Loucy (cell line): ENCODE data around the gene CCDC85C.

ENCODE experiments used
- EZH2phosphoT487 ChIP-seq: fragments of 200-600 bp; IDR thresholded peaks from 2 replicates; pipeline ENCODE4 v1.6.1; 2018; ENCODE audit warnings: antibody characterized with exemption, mild to moderate bottlenecking, moderate library complexity, borderline replicate concordance
- TF ChIP-seq, protein P1 (sequence below): fragments of 200-600 bp; sonication (generic); conservative IDR thresholded peaks from 2 replicates; pipeline ENCODE4 v1.5.1; 2014; ENCODE audit warnings: mild to moderate bottlenecking, antibody characterized with exemption, low read length

DNA sequence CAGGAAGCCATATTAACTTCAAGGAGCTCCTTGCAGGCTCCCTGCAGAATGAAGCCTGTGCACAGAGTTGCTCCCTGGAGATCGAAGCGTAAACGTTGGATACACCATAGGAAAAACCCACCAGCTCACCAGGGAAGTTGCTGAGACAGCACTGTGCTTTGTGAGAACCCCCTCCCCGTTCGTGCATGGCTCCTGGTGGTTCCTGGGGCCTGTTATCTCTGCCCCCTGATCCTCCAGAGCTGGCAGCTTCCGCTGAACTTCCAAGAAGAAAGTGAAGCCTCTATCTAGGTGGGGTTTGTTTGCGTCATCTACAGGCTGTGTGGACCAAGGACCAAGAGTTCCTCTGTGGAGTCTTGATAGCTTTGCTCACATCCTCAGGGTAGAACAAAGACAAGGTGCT lies 2.4 kb upstream of the CCDC85C start:
- TF ChIP-seq, protein P1, sequence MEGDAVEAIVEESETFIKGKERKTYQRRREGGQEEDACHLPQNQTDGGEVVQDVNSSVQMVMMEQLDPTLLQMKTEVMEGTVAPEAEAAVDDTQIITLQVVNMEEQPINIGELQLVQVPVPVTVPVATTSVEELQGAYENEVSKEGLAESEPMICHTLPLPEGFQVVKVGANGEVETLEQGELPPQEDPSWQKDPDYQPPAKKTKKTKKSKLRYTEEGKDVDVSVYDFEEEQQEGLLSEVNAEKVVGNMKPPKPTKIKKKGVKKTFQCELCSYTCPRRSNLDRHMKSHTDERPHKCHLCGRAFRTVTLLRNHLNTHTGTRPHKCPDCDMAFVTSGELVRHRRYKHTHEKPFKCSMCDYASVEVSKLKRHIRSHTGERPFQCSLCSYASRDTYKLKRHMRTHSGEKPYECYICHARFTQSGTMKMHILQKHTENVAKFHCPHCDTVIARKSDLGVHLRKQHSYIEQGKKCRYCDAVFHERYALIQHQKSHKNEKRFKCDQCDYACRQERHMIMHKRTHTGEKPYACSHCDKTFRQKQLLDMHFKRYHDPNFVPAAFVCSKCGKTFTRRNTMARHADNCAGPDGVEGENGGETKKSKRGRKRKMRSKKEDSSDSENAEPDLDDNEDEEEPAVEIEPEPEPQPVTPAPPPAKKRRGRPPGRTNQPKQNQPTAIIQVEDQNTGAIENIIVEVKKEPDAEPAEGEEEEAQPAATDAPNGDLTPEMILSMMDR = no peak
- no peak for TF ChIP-seq EZH2phosphoT487
